ENCODE results near the gene SLC10A3. TPM values are rescaled to one million over a fixed set of nuclear protein-coding genes. Genes with fewer than 3 reads are reported as not detected.

The SLC10A3 gene
- polyA plus RNA-seq, 1 of the 3 experiments (the other 2 are of a cell fraction) = 29.7 TPM

GRCh38 chrX:154458116-154458953 lies 32.1 kb downstream of the SLC10A3 start, which contains the start of gene PLXNA3:
Gene PLXNA3 (plus strand): TSS chrX:154458281. CDS start chrX:154460184, 1,903 bp downstream.
- Histone ChIP-seq H3K36me3 (replicated peaks in 1 of 2; ENCODE audit: control insufficient read depth in 1 of 2, insufficient read depth in 2 of 2, low read length in 1 of 2) (peaks cover 0 to 8% of the 10 kb centered on the region in 2 experiments), H4K20me1 (ENCODE audit: insufficient read depth) (peaks cover 36% of the 10 kb centered on the region), H3K79me2 (ENCODE audit: insufficient read depth) (peaks cover 35% of the 10 kb centered on the region), H3K4me1 (ENCODE audit: control insufficient read depth in 1 of 2, insufficient read depth in 2 of 2, low read depth in 1 of 2, low read length in 1 of 2) (peaks cover 0 to 12% of the 10 kb centered on the region in 2 experiments; a peak in 1 of 4 replicates), H3K27ac (ENCODE audit: low read depth in 2 of 2, low read length in 1 of 2) (peak within 1 kb of the TSS in 1 of 2 experiments; percentile 47; a peak in 1 of 4 replicates), H3K27me3 (ENCODE audit: insufficient read depth) (no peaks in the 10 kb centered on the region), H3K9ac (peak within 1 kb of the TSS; percentile 68), H3K9me2 (no peaks in the 10 kb centered on the region), H3F3A (replicated peaks; ENCODE audit: insufficient read depth) (peaks cover 4% of the 10 kb centered on the region), H2AFZ (ENCODE audit: low read depth) (0 out of 2 replicates have a peak within 1 kb of the TSS, but pooled peaks have one; percentile 35), H3K4me3 (ENCODE audit: low read depth in 2 of 2, low read length in 1 of 2) (peak within 1 kb of the TSS; percentile 66 to 67), H3K9me3 (no peaks in the 10 kb centered on the region), H3K4me2 (peak within 1 kb of the TSS; percentile 82)
- CTCF ChIA-PET = interaction anchor here (0.9 to 1.0 kb wide), 2 partner anchors 29 to 69 kb away, joined by 4 to 6 read pairs; partner anchors contain the start of gene UBL4A
- TF ChIP-seq JUND (IDR thresholded peaks at IDR 0.05) (no peak), FOXM1 (IDR thresholded peaks at IDR 0.05; ENCODE audit: low read depth) (no peak), TAF1 (IDR thresholded peaks at IDR 0.05; ENCODE audit: borderline replicate concordance, low read depth, low read length) (peak; percentile 56; the same call in 1 of the 2 replicates), REST (IDR thresholded peaks at IDR 0.05; ENCODE audit: low read depth, low read length) (no peak), POLR2AphosphoS5 (IDR thresholded peaks at IDR 0.05; ENCODE audit: low read depth, low read length) (peak; percentile 61; the same call in 1 of the 2 replicates), USF1 (IDR thresholded peaks at IDR 0.05; ENCODE audit: borderline replicate concordance, low read depth) (no peak), EZH2phosphoT487 (IDR thresholded peaks at IDR 0.05; ENCODE audit: borderline replicate concordance, low read depth) (no peak)
- POLR2A ChIA-PET = interaction anchor here (0.8 to 2.1 kb wide), 4 partner anchors 18 to 74 kb away, joined by 3 to 8 read pairs (median 4); partner anchors contain the start of genes LAGE3 and UBL4A
- 5% methylated on average over 4 of the region's 88 CpGs for WGBS (ENCODE audit: low lambda C conversion rate)
- DNase-seq = peak; percentile 86
